Smooth muscle cell (in vitro differentiated cells): ENCODE results near the gene LRCH1. TPM values are rescaled to one million over a fixed set of nuclear protein-coding genes. Genes with fewer than 3 reads are reported as not detected.

Experiments used
- DNase-seq: peaks from one replicate; lab custom pipeline; 2025; ENCODE audit not compliant: unreplicated experiment; lab: John Stamatoyannopoulos, UW
- H2AFZ ChIP-seq: fragments of 200-600 bp; sonication (generic); 2 replicates; pipeline ENCODE4 v1.6.0; 2016; ENCODE audit warnings: antibody characterized with exemption, low read depth, mild to moderate bottlenecking
- H3F3A ChIP-seq: fragments of 200-600 bp; sonication (generic); 2 replicates; pipeline ENCODE4 v1.6.0; 2017; ENCODE audit warnings: antibody characterized with exemption, low read depth
- H3K27ac ChIP-seq: fragments of 200-600 bp; sonication (generic); 2 replicates; pipeline ENCODE4 v1.5.1; 2016; ENCODE audit warnings: low read depth, mild to moderate bottlenecking
- H3K27me3 ChIP-seq: fragments of 200-600 bp; sonication (generic); 2 replicates; pipeline ENCODE4 v1.6.1; 2016; ENCODE audit warnings: low read depth, mild to moderate bottlenecking
- H3K36me3 ChIP-seq: fragments of 200-600 bp; sonication (generic); 2 replicates; pipeline ENCODE4 v1.5.1; 2016; ENCODE audit warnings: low read depth
- H3K4me1 ChIP-seq: fragments of 200-600 bp; sonication (generic); 2 replicates; pipeline ENCODE4 v1.5.1; 2016; ENCODE audit warnings: low read depth
- H3K4me2 ChIP-seq: fragments of 200-600 bp; sonication (generic); 2 replicates; pipeline ENCODE4 v1.6.0; 2016; ENCODE audit warnings: mild to moderate bottlenecking
- H3K4me3 ChIP-seq: fragments of 200-600 bp; sonication (generic); 2 replicates; pipeline ENCODE4 v1.5.1; 2016; ENCODE audit warnings: mild to moderate bottlenecking
- H3K79me2 ChIP-seq: fragments of 200-600 bp; sonication (generic); 2 replicates; pipeline ENCODE4 v1.6.0; 2016; ENCODE audit warnings: low read depth, mild to moderate bottlenecking
- H3K9ac ChIP-seq: fragments of 200-600 bp; sonication (generic); 2 replicates; pipeline ENCODE4 v1.6.0; 2016; ENCODE audit warnings: low read depth
- H3K9me3 ChIP-seq: fragments of 200-600 bp; sonication (generic); replicated peaks from 2 replicates; pipeline ENCODE4 v1.5.1; 2016; ENCODE audit warnings: low read depth
- H4K20me1 ChIP-seq: fragments of 200-600 bp; sonication (generic); 2 replicates; pipeline ENCODE4 v1.6.0; 2016; ENCODE audit warnings: low read depth
- WGBS: methylation state at CpG from one replicate; pipeline ENCODE4 v1.1.7; 2016; ENCODE audit warnings: low lambda C conversion rate; 5-methylcytosine and 5-hydroxymethylcytosine counted together
- polyA plus RNA-seq: library from polyadenylated mRNA; unstranded; fragments of >200 nt; fragmentation: Nextera tagmentation; extraction: Ambion mirVana; gene quantifications from 2 replicates; pipeline ENCODE4 v1.2.1, GENCODE V29; 2016
- total RNA-seq: library from RNA; depleted of rRNA; stranded (reverse); fragments of >200 nt; gene quantifications from 2 replicates; pipeline ENCODE4 v1.2.3, GENCODE V29; 2014
- TF ChIP-seq, protein P1 (sequence below): fragments of 200-600 bp; sonication (generic); IDR thresholded peaks from 2 replicates; pipeline ENCODE4 v1.5.1; 2017; ENCODE audit warnings: borderline replicate concordance, mild to moderate bottlenecking, antibody characterized with exemption; ENCODE audit not compliant: insufficient read depth, poor library complexity, severe bottlenecking

The LRCH1 gene
- total and polyA plus RNA-seq, 2 experiments from 2014 or later = 9.4 to 27.7 TPM

- H3K27me3 ChIP-seq = no peaks in the 10 kb centered on the region
- no peaks in the 10 kb centered on the region for H3K79me2 ChIP-seq
- TF ChIP-seq, protein P1, sequence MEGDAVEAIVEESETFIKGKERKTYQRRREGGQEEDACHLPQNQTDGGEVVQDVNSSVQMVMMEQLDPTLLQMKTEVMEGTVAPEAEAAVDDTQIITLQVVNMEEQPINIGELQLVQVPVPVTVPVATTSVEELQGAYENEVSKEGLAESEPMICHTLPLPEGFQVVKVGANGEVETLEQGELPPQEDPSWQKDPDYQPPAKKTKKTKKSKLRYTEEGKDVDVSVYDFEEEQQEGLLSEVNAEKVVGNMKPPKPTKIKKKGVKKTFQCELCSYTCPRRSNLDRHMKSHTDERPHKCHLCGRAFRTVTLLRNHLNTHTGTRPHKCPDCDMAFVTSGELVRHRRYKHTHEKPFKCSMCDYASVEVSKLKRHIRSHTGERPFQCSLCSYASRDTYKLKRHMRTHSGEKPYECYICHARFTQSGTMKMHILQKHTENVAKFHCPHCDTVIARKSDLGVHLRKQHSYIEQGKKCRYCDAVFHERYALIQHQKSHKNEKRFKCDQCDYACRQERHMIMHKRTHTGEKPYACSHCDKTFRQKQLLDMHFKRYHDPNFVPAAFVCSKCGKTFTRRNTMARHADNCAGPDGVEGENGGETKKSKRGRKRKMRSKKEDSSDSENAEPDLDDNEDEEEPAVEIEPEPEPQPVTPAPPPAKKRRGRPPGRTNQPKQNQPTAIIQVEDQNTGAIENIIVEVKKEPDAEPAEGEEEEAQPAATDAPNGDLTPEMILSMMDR = no peak
- no peak overlapping the region for H3K4me2 ChIP-seq
- H3K9ac ChIP-seq = no peak overlapping the region
- no peaks in the 10 kb centered on the region for H4K20me1 ChIP-seq
- H3K36me3 ChIP-seq = peaks cover 18% of the 10 kb centered on the region
- DNase-seq = no peak
- H3K4me3 ChIP-seq = no peak overlapping the region
- no peak overlapping the region for H2AFZ ChIP-seq
- 88% methylated on average over 6 of the region's 6 CpGs for WGBS
- no peaks in the 10 kb centered on the region for H3F3A ChIP-seq
- no peak overlapping the region for H3K27ac ChIP-seq
- H3K9me3 ChIP-seq = no peaks in the 10 kb centered on the region
- no peaks in the 10 kb centered on the region for H3K4me1 ChIP-seq
Observed at GRCh38 chr13:46731535-46731934, 178.6 kb downstream of the LRCH1 start.

GRCh38 chr13:46735425-46735824, 182.5 kb downstream of the LRCH1 start:
- Histone ChIP-seq H3F3A (no peaks in the 10 kb centered on the region), H4K20me1 (no peaks in the 10 kb centered on the region), H3K9ac (no peak overlapping the region), H3K9me3 (no peaks in the 10 kb centered on the region), H3K4me1 (no peaks in the 10 kb centered on the region), H3K4me2 (no peak overlapping the region), H3K27ac (no peak overlapping the region), H3K4me3 (no peak overlapping the region), H3K36me3 (peaks cover 19% of the 10 kb centered on the region), H3K79me2 (no peaks in the 10 kb centered on the region), H3K27me3 (no peaks in the 10 kb centered on the region), H2AFZ (no peak overlapping the region)
- TF ChIP-seq, protein P1 = no peak
- no peak for DNase-seq
- 97% methylated on average over 3 of the region's 3 CpGs for WGBS

GRCh38 chr13:46736541-46737310, 183.8 kb downstream of the LRCH1 start:
- no peaks in the 10 kb centered on the region for H3K79me2 ChIP-seq
- H3F3A ChIP-seq = no peaks in the 10 kb centered on the region
- DNase-seq = no peak
- H4K20me1 ChIP-seq = no peaks in the 10 kb centered on the region
- TF ChIP-seq, protein P1 = no peak
- no peaks in the 10 kb centered on the region for H3K27me3 ChIP-seq
- H3K9ac ChIP-seq = no peak overlapping the region
- WGBS = 89% methylated on average over 2 of the region's 2 CpGs
- H3K9me3 ChIP-seq = no peaks in the 10 kb centered on the region
- H3K27ac ChIP-seq = no peak overlapping the region
- H3K4me1 ChIP-seq = no peaks in the 10 kb centered on the region
- H2AFZ ChIP-seq = no peak overlapping the region
- H3K4me3 ChIP-seq = no peak overlapping the region
- H3K36me3 ChIP-seq = peaks cover 23% of the 10 kb centered on the region
- no peak overlapping the region for H3K4me2 ChIP-seq

GRCh38 chr13:46738055-46738454, 185.1 kb downstream of the LRCH1 start:
- DNase-seq = no peak
- H3K27ac ChIP-seq = no peak overlapping the region
- TF ChIP-seq, protein P1 = no peak

More at GRCh38 chr13:46738055-46738454, 185.1 kb downstream of the LRCH1 start:
- H3K27me3 ChIP-seq = no peaks in the 10 kb centered on the region
- H3K4me3 ChIP-seq = no peak overlapping the region
- no peak overlapping the region for H3K4me2 ChIP-seq
- H3K9ac ChIP-seq = no peak overlapping the region
- H3K9me3 ChIP-seq = no peaks in the 10 kb centered on the region
- H3K4me1 ChIP-seq = no peaks in the 10 kb centered on the region
- H3K79me2 ChIP-seq = no peaks in the 10 kb centered on the region
- H3K36me3 ChIP-seq = peaks cover 19% of the 10 kb centered on the region
- no peaks in the 10 kb centered on the region for H3F3A ChIP-seq
- H4K20me1 ChIP-seq = no peaks in the 10 kb centered on the region
- WGBS = 95% methylated on average over 2 of the region's 2 CpGs
- no peak overlapping the region for H2AFZ ChIP-seq
